Smooth muscle cell (in vitro differentiated cells): ENCODE measurements around the gene PLD6. TPM values are rescaled to one million over a fixed set of nuclear protein-coding genes. Genes with fewer than 3 reads are reported as not detected.

Source experiments
- DNase-seq: peaks from one replicate; lab custom pipeline; 2025; ENCODE audit not compliant: unreplicated experiment; lab: John Stamatoyannopoulos, UW
- H2AFZ ChIP-seq: fragments of 200-600 bp; sonication (generic); 2 replicates; pipeline ENCODE4 v1.6.0; 2016; ENCODE audit warnings: antibody characterized with exemption, low read depth, mild to moderate bottlenecking
- H3F3A ChIP-seq: fragments of 200-600 bp; sonication (generic); 2 replicates; pipeline ENCODE4 v1.6.0; 2017; ENCODE audit warnings: antibody characterized with exemption, low read depth
- H3K27ac ChIP-seq: fragments of 200-600 bp; sonication (generic); 2 replicates; pipeline ENCODE4 v1.5.1; 2016; ENCODE audit warnings: low read depth, mild to moderate bottlenecking
- H3K27me3 ChIP-seq: fragments of 200-600 bp; sonication (generic); 2 replicates; pipeline ENCODE4 v1.6.1; 2016; ENCODE audit warnings: low read depth, mild to moderate bottlenecking
- H3K36me3 ChIP-seq: fragments of 200-600 bp; sonication (generic); 2 replicates; pipeline ENCODE4 v1.5.1; 2016; ENCODE audit warnings: low read depth
- H3K4me1 ChIP-seq: fragments of 200-600 bp; sonication (generic); 2 replicates; pipeline ENCODE4 v1.5.1; 2016; ENCODE audit warnings: low read depth
- H3K4me2 ChIP-seq: fragments of 200-600 bp; sonication (generic); 2 replicates; pipeline ENCODE4 v1.6.0; 2016; ENCODE audit warnings: mild to moderate bottlenecking
- H3K4me3 ChIP-seq: fragments of 200-600 bp; sonication (generic); 2 replicates; pipeline ENCODE4 v1.5.1; 2016; ENCODE audit warnings: mild to moderate bottlenecking
- H3K79me2 ChIP-seq: fragments of 200-600 bp; sonication (generic); 2 replicates; pipeline ENCODE4 v1.6.0; 2016; ENCODE audit warnings: low read depth, mild to moderate bottlenecking
- H3K9ac ChIP-seq: fragments of 200-600 bp; sonication (generic); 2 replicates; pipeline ENCODE4 v1.6.0; 2016; ENCODE audit warnings: low read depth
- H3K9me3 ChIP-seq: fragments of 200-600 bp; sonication (generic); replicated peaks from 2 replicates; pipeline ENCODE4 v1.5.1; 2016; ENCODE audit warnings: low read depth
- H4K20me1 ChIP-seq: fragments of 200-600 bp; sonication (generic); 2 replicates; pipeline ENCODE4 v1.6.0; 2016; ENCODE audit warnings: low read depth
- CTCF ChIP-seq: fragments of 200-600 bp; sonication (generic); IDR thresholded peaks from 2 replicates; pipeline ENCODE4 v1.5.1; 2017; ENCODE audit warnings: borderline replicate concordance, mild to moderate bottlenecking, antibody characterized with exemption; ENCODE audit not compliant: insufficient read depth, poor library complexity, severe bottlenecking
- WGBS: methylation state at CpG from one replicate; pipeline ENCODE4 v1.1.7; 2016; ENCODE audit warnings: low lambda C conversion rate; 5-methylcytosine and 5-hydroxymethylcytosine counted together
- polyA plus RNA-seq: library from polyadenylated mRNA; unstranded; fragments of >200 nt; fragmentation: Nextera tagmentation; extraction: Ambion mirVana; gene quantifications from 2 replicates; pipeline ENCODE4 v1.2.1, GENCODE V29; 2016
- total RNA-seq: library from RNA; depleted of rRNA; stranded (reverse); fragments of >200 nt; gene quantifications from 2 replicates; pipeline ENCODE4 v1.2.3, GENCODE V29; 2014

PLD6 gene
- total and polyA plus RNA-seq, 2 experiments from 2014 or later: 0.26 to 0.49 TPM

- Histone ChIP-seq H3K27ac (peak overlapping the region; percentile 68), H3K27me3 (no peaks in the 10 kb centered on the region), H3K9me3 (no peaks in the 10 kb centered on the region), H3K79me2 (no peaks in the 10 kb centered on the region), H2AFZ (no peak overlapping the region), H3K4me3 (no peak overlapping the region), H3F3A (peaks cover 11% of the 10 kb centered on the region), H4K20me1 (no peaks in the 10 kb centered on the region), H3K4me2 (peak overlapping the region; percentile 60), H3K36me3 (no peaks in the 10 kb centered on the region), H3K9ac (peak overlapping the region; percentile 17), H3K4me1 (peaks cover 18% of the 10 kb centered on the region)
- TF ChIP-seq CTCF: no peak
- DNase-seq: no peak
- WGBS: 71% methylated on average over 10 of the region's 10 CpGs
These were observed 14.2 kb downstream of the PLD6 start for GRCh38 chr17:17191961-17192381.

GRCh38 chr17:17191346-17191792 lies 14.8 kb downstream of the PLD6 start:
- H3K9ac ChIP-seq: peak overlapping the region; percentile 17
- DNase-seq: no peak
- peaks cover 2% of the 10 kb centered on the region for H4K20me1 ChIP-seq
- 52% methylated on average over 11 of the region's 11 CpGs for WGBS
- no peaks in the 10 kb centered on the region for H3K9me3 ChIP-seq
- peaks cover 11% of the 10 kb centered on the region for H3F3A ChIP-seq
- H3K79me2 ChIP-seq: no peaks in the 10 kb centered on the region
- H3K4me1 ChIP-seq: peaks cover 18% of the 10 kb centered on the region
- peak overlapping the region; percentile 60 for H3K4me2 ChIP-seq
- no peak overlapping the region for H2AFZ ChIP-seq
- no peaks in the 10 kb centered on the region for H3K27me3 ChIP-seq
- H3K4me3 ChIP-seq: no peak overlapping the region
- H3K27ac ChIP-seq: peak overlapping the region; percentile 68
- H3K36me3 ChIP-seq: no peaks in the 10 kb centered on the region
- TF ChIP-seq CTCF: no peak

GRCh38 chr17:17190188-17190587 lies 15.9 kb downstream of the PLD6 start:
- no peak overlapping the region for H3K4me3 ChIP-seq
- peaks cover 11% of the 10 kb centered on the region for H3F3A ChIP-seq
- H3K27me3 ChIP-seq: no peaks in the 10 kb centered on the region
- TF ChIP-seq CTCF: no peak
- peaks cover 18% of the 10 kb centered on the region for H3K4me1 ChIP-seq
- H4K20me1 ChIP-seq: peaks cover 3% of the 10 kb centered on the region
- no peaks in the 10 kb centered on the region for H3K36me3 ChIP-seq
- 91% methylated on average over 7 of the region's 7 CpGs for WGBS
- peak overlapping the region; percentile 35 for H3K4me2 ChIP-seq
- no peak overlapping the region for H2AFZ ChIP-seq
- H3K27ac ChIP-seq: peak overlapping the region; percentile 68
- H3K9ac ChIP-seq: no peak overlapping the region
- H3K79me2 ChIP-seq: no peaks in the 10 kb centered on the region
- no peak for DNase-seq
- H3K9me3 ChIP-seq: no peaks in the 10 kb centered on the region

- peak overlapping the region; percentile 68 for H3K27ac ChIP-seq
- peaks cover 18% of the 10 kb centered on the region for H3K4me1 ChIP-seq
- DNase-seq: no peak
- 36% methylated on average over 4 of the region's 4 CpGs for WGBS
- H3K36me3 ChIP-seq: no peaks in the 10 kb centered on the region
- H2AFZ ChIP-seq: no peak overlapping the region
- no peak for TF ChIP-seq CTCF
- peak overlapping the region; percentile 35 for H3K4me2 ChIP-seq
- peaks cover 11% of the 10 kb centered on the region for H3F3A ChIP-seq
- no peak overlapping the region for H3K4me3 ChIP-seq
- H3K27me3 ChIP-seq: no peaks in the 10 kb centered on the region
- peaks cover 3% of the 10 kb centered on the region for H4K20me1 ChIP-seq
- no peaks in the 10 kb centered on the region for H3K9me3 ChIP-seq
- no peak overlapping the region for H3K9ac ChIP-seq
- H3K79me2 ChIP-seq: no peaks in the 10 kb centered on the region
These were observed 16.6 kb downstream of the PLD6 start for GRCh38 chr17:17189559-17189958.
